ENCODE data around the gene FOXD2.

Gene FOXD2

GRCh38 chr1:47465605-47466004 lies 27.8 kb downstream of the FOXD2 start:
- no peak for DNase-seq (ENCODE audit: low read depth, low spot score)

GRCh38 chr1:47468709-47469389 lies 31.0 kb downstream of the FOXD2 start:
- no peak for DNase-seq (ENCODE audit: low read depth, low spot score)

- DNase-seq (ENCODE audit: low read depth, low spot score), result no peak
Measured at GRCh38 chr1:47469390-47469759, 31.5 kb downstream of the FOXD2 start.

- no peak for DNase-seq (ENCODE audit: low read depth, low spot score)
Measured at GRCh38 chr1:47469910-47470309, 32.1 kb downstream of the FOXD2 start.

- no peak for DNase-seq (ENCODE audit: low read depth, low spot score)
Measured at GRCh38 chr1:47471163-47471562, 33.3 kb downstream of the FOXD2 start.

- DNase-seq (ENCODE audit: low read depth, low spot score), result no peak
Measured at GRCh38 chr1:47474278-47475193, 36.7 kb downstream of the FOXD2 start.

- DNase-seq (ENCODE audit: low read depth, low spot score), result no peak
Measured at GRCh38 chr1:47477595-47478080, 39.8 kb downstream of the FOXD2 start.

GRCh38 chr1:47478090-47478489 lies 40.2 kb downstream of the FOXD2 start:
- no peak for DNase-seq (ENCODE audit: low read depth, low spot score)

- no peak for DNase-seq (ENCODE audit: low read depth, low spot score)
Measured at GRCh38 chr1:47479664-47480063, 41.8 kb downstream of the FOXD2 start.

- DNase-seq (ENCODE audit: low read depth, low spot score), result no peak
Measured at GRCh38 chr1:47481936-47482335, 44.1 kb downstream of the FOXD2 start.

GRCh38 chr1:47482786-47483185 lies 44.9 kb downstream of the FOXD2 start:
- DNase-seq (ENCODE audit: low read depth, low spot score), result no peak

- DNase-seq (ENCODE audit: low read depth, low spot score), result no peak
Measured at GRCh38 chr1:47483651-47484050, 45.8 kb downstream of the FOXD2 start.

GRCh38 chr1:47485817-47486216 lies 48.0 kb downstream of the FOXD2 start:
- no peak for DNase-seq (ENCODE audit: low read depth, low spot score)

GRCh38 chr1:47487332-47487731 lies 49.5 kb downstream of the FOXD2 start:
- DNase-seq (ENCODE audit: low read depth, low spot score), result no peak

GRCh38 chr1:47487850-47488450 lies 50.1 kb downstream of the FOXD2 start:
- DNase-seq (ENCODE audit: low read depth, low spot score), result no peak
